HG03520 (cell line): Measurements from ENCODE around the gene XYLT1.

Source experiments
- ATAC-seq: cut with Tn5 transposase; IDR thresholded peaks from one replicate; pipeline ENCODE4 v1.9.1; 2021; ENCODE audit warnings: mild to moderate bottlenecking, moderate library complexity; ENCODE audit not compliant: unreplicated experiment

The XYLT1 gene

GRCh38 chr16:17237350-17237944, 233.3 kb downstream of the XYLT1 start:
- ATAC-seq, result no peak

GRCh38 chr16:17235147-17235815, 235.5 kb downstream of the XYLT1 start:
- no peak for ATAC-seq

- ATAC-seq, result no peak
Measured at GRCh38 chr16:17233318-17234002, 237.3 kb downstream of the XYLT1 start.

GRCh38 chr16:17232487-17232886, 238.3 kb downstream of the XYLT1 start:
- no peak for ATAC-seq

GRCh38 chr16:17231972-17232371, 238.8 kb downstream of the XYLT1 start:
- ATAC-seq, result no peak

- ATAC-seq, result no peak
Measured at GRCh38 chr16:17230932-17231581, 239.7 kb downstream of the XYLT1 start.

- ATAC-seq, result no peak
Measured at GRCh38 chr16:17229766-17230165, 241.0 kb downstream of the XYLT1 start.

- no peak for ATAC-seq
Measured at GRCh38 chr16:17229131-17229530, 241.6 kb downstream of the XYLT1 start.

- ATAC-seq, result no peak
Measured at GRCh38 chr16:17228708-17229055, 242.1 kb downstream of the XYLT1 start.

GRCh38 chr16:17228048-17228707, 242.6 kb downstream of the XYLT1 start:
- no peak for ATAC-seq

- no peak for ATAC-seq
Measured at GRCh38 chr16:17227278-17227677, 243.5 kb downstream of the XYLT1 start.

- ATAC-seq, result no peak
Measured at GRCh38 chr16:17225541-17225940, 245.2 kb downstream of the XYLT1 start.

- no peak for ATAC-seq
Measured at GRCh38 chr16:17224879-17225281, 245.9 kb downstream of the XYLT1 start.

- no peak for ATAC-seq
Measured at GRCh38 chr16:17224350-17224749, 246.4 kb downstream of the XYLT1 start.

- ATAC-seq, result no peak
Measured at GRCh38 chr16:17223576-17223975, 247.2 kb downstream of the XYLT1 start.

GRCh38 chr16:17222871-17223401, 247.8 kb downstream of the XYLT1 start:
- no peak for ATAC-seq

- ATAC-seq, result no peak
Measured at GRCh38 chr16:17219991-17220390, 250.8 kb downstream of the XYLT1 start.

- no peak for ATAC-seq
Measured at GRCh38 chr16:17215936-17216335, 254.8 kb downstream of the XYLT1 start.

- no peak for ATAC-seq
Measured at GRCh38 chr16:17215306-17215705, 255.5 kb downstream of the XYLT1 start.

- ATAC-seq, result no peak
Measured at GRCh38 chr16:17213974-17214373, 256.8 kb downstream of the XYLT1 start.

- no peak for ATAC-seq
Measured at GRCh38 chr16:17213025-17213424, 257.7 kb downstream of the XYLT1 start.
